Measurements from ENCODE around the gene KCNA5.

- TF ChIP-seq POLR2A (IDR thresholded peaks at IDR 0.05), result no peak
- TF ChIP-seq, protein P1, sequence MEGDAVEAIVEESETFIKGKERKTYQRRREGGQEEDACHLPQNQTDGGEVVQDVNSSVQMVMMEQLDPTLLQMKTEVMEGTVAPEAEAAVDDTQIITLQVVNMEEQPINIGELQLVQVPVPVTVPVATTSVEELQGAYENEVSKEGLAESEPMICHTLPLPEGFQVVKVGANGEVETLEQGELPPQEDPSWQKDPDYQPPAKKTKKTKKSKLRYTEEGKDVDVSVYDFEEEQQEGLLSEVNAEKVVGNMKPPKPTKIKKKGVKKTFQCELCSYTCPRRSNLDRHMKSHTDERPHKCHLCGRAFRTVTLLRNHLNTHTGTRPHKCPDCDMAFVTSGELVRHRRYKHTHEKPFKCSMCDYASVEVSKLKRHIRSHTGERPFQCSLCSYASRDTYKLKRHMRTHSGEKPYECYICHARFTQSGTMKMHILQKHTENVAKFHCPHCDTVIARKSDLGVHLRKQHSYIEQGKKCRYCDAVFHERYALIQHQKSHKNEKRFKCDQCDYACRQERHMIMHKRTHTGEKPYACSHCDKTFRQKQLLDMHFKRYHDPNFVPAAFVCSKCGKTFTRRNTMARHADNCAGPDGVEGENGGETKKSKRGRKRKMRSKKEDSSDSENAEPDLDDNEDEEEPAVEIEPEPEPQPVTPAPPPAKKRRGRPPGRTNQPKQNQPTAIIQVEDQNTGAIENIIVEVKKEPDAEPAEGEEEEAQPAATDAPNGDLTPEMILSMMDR (IDR thresholded peaks at IDR 0.05), result no peak
Observed at GRCh38 chr12:5023842-5024241, 19.8 kb upstream of the KCNA5 start.
